Measurements from ENCODE around the gene RAB33A. TPM values are rescaled to one million over a fixed set of nuclear protein-coding genes. Genes with fewer than 3 reads are reported as not detected.

RAB33A gene
- total RNA-seq, 4 donors from 2014 or later: 0.38 TPM; not detected in 3

- H3K27ac ChIP-seq: no peak overlapping the region
These were observed 12.4 kb downstream of the RAB33A start for GRCh38 chrX:130184168-130184567.

GRCh38 chrX:130184857-130185256, 13.1 kb downstream of the RAB33A start:
- DNase-seq: no peak
- H3K36me3 ChIP-seq: no peaks in the 10 kb centered on the region
- no peaks in the 10 kb centered on the region for H3K9me3 ChIP-seq
- TF ChIP-seq, protein P1, sequence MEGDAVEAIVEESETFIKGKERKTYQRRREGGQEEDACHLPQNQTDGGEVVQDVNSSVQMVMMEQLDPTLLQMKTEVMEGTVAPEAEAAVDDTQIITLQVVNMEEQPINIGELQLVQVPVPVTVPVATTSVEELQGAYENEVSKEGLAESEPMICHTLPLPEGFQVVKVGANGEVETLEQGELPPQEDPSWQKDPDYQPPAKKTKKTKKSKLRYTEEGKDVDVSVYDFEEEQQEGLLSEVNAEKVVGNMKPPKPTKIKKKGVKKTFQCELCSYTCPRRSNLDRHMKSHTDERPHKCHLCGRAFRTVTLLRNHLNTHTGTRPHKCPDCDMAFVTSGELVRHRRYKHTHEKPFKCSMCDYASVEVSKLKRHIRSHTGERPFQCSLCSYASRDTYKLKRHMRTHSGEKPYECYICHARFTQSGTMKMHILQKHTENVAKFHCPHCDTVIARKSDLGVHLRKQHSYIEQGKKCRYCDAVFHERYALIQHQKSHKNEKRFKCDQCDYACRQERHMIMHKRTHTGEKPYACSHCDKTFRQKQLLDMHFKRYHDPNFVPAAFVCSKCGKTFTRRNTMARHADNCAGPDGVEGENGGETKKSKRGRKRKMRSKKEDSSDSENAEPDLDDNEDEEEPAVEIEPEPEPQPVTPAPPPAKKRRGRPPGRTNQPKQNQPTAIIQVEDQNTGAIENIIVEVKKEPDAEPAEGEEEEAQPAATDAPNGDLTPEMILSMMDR (IDR thresholded peaks at IDR 0.05): no peak
- TF ChIP-seq POLR2A (IDR thresholded peaks at IDR 0.05): no peak
- H3K4me3 ChIP-seq: no peak overlapping the region
- intact Hi-C loops (cut with DNase I): no loop called here
- no peaks in the 10 kb centered on the region for H3K27me3 ChIP-seq
- H3K27ac ChIP-seq: no peak overlapping the region
- WGBS, 2 donors: 33 to 47% methylated on average over 2 of the region's 2 CpGs
- H3K4me1 ChIP-seq: no peaks in the 10 kb centered on the region

More at GRCh38 chrX:130184168-130184567, 12.4 kb downstream of the RAB33A start:
- no peak for TF ChIP-seq POLR2A (IDR thresholded peaks at IDR 0.05)
- TF ChIP-seq, protein P1 (IDR thresholded peaks at IDR 0.05): no peak
- H3K36me3 ChIP-seq: no peaks in the 10 kb centered on the region
- no peak for DNase-seq
- WGBS, 2 donors: 75 to 96% methylated on average over 7 to 9 of the region's 11 CpGs
- H3K27me3 ChIP-seq: no peaks in the 10 kb centered on the region
- intact Hi-C loops (cut with DNase I): no loop called here
- H3K4me3 ChIP-seq: no peak overlapping the region
- no peaks in the 10 kb centered on the region for H3K4me1 ChIP-seq
- H3K9me3 ChIP-seq: no peaks in the 10 kb centered on the region

DNA sequence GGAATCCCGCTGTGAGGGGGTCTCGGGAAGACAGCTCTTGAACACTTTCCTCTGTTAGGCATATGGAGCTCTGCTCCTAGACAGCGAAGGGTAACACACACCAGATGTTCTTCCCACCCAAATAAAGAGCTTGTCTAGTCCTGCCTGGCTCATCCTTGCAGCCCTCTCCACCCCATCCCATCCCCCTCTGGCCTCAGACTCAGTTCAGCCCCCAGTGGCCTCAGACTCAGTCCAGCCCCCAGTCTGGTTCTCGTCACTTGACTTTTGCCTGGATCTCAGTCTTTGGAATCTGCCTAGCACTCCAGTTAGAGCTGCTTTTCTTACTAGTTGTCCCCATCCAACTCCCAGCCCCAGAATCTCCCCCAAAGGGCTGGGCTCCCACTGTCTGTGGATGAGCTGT, 14.9 kb downstream of the RAB33A start:
- no peaks in the 10 kb centered on the region for H3K27me3 ChIP-seq
- H3K4me1 ChIP-seq: no peaks in the 10 kb centered on the region
- H3K9me3 ChIP-seq: no peaks in the 10 kb centered on the region
- DNase-seq: no peak
- no peak overlapping the region for H3K27ac ChIP-seq
- intact Hi-C loops (cut with DNase I): no loop called here
- no peaks in the 10 kb centered on the region for H3K36me3 ChIP-seq
- no peak overlapping the region for H3K4me3 ChIP-seq
- TF ChIP-seq POLR2A (IDR thresholded peaks at IDR 0.05): no peak
- TF ChIP-seq, protein P1 (IDR thresholded peaks at IDR 0.05): no peak
- WGBS, 2 donors: 64 to 92% methylated on average over 2 to 4 of the region's 4 CpGs

GRCh38 chrX:130190801-130191200, 19.0 kb downstream of the RAB33A start:
- no peak overlapping the region for H3K4me3 ChIP-seq
- TF ChIP-seq, protein P1 (IDR thresholded peaks at IDR 0.05): no peak
- peaks cover 0 to 3% (median 0%) of the 10 kb centered on the region in 3 donors for H3K4me1 ChIP-seq
- no peak for DNase-seq
- H3K27me3 ChIP-seq: no peaks in the 10 kb centered on the region
- no peaks in the 10 kb centered on the region for H3K9me3 ChIP-seq
- no peaks in the 10 kb centered on the region for H3K36me3 ChIP-seq
- 83% methylated on average over 1 of the region's 4 CpGs; no CpG with 5 or more reads in 1 of the 2 donors for WGBS, 2 donors
- no peak overlapping the region for H3K27ac ChIP-seq
- intact Hi-C loops (cut with DNase I): loop anchor here (5.0 kb wide), 1 partner anchor 108 kb away; no protein-coding TSS in a partner anchor

GRCh38 chrX:130196466-130196865, 24.7 kb downstream of the RAB33A start:
- peaks cover 0 to 3% (median 0%) of the 10 kb centered on the region in 3 donors for H3K4me1 ChIP-seq
- DNase-seq: no peak
- H3K4me3 ChIP-seq: no peak overlapping the region
- intact Hi-C loops (cut with DNase I): no loop called here
- no peaks in the 10 kb centered on the region for H3K27me3 ChIP-seq
- 66 to 68% methylated on average over 5 to 7 of the region's 7 CpGs for WGBS, 2 donors
- no peaks in the 10 kb centered on the region for H3K9me3 ChIP-seq
- H3K36me3 ChIP-seq: no peaks in the 10 kb centered on the region
- TF ChIP-seq, protein P1 (IDR thresholded peaks at IDR 0.05): no peak
- no peak for TF ChIP-seq POLR2A (IDR thresholded peaks at IDR 0.05)
- no peak overlapping the region for H3K27ac ChIP-seq

Measured in esophagus squamous epithelium (tissue), 5 donors.